Adipocyte (in vitro differentiated cells): Measurements from ENCODE around the gene KIAA1671.
"Not testable (repeated sequence)": the region's sequence is repeated elsewhere in the genome, so short reads cannot be mapped to it uniquely, and the experiment has no call there.

Experiments used
- DNase-seq: peaks from one replicate; pipeline ENCODE4 v3.0.0-alpha.2; 2015; ENCODE audit warnings: low read depth
- H3K27me3 ChIP-seq: replicated peaks from 2 replicates; pipeline ENCODE4 v1.7.0; 2013; ENCODE audit warnings: mild to moderate bottlenecking, low read length, moderate library complexity; ENCODE audit not compliant: control insufficient read depth, insufficient read depth
- H3K36me3 ChIP-seq: 2 replicates; pipeline ENCODE4 v1.7.0; 2013; ENCODE audit warnings: low read length, mild to moderate bottlenecking, moderate library complexity; ENCODE audit not compliant: control insufficient read depth, insufficient read depth, severe bottlenecking
- H3K4me1 ChIP-seq: 2 replicates; pipeline ENCODE4 v1.7.0; 2013; ENCODE audit warnings: mild to moderate bottlenecking, low read length, moderate library complexity; ENCODE audit not compliant: control insufficient read depth, insufficient read depth
- H3K4me3 ChIP-seq: 2 replicates; pipeline ENCODE4 v1.7.0; 2013; ENCODE audit warnings: mild to moderate bottlenecking, low read length, moderate library complexity
- H3K9ac ChIP-seq: 2 replicates; pipeline ENCODE4 v1.7.0; 2013; ENCODE audit warnings: mild to moderate bottlenecking, low read length, moderate library complexity
- H3K9me3 ChIP-seq: 2 replicates; pipeline ENCODE4 v1.7.0; 2013; ENCODE audit warnings: mild to moderate bottlenecking, low read length, moderate library complexity; ENCODE audit not compliant: control insufficient read depth

Gene KIAA1671

GRCh38 chr22:25174888-25175411 lies 222.4 kb downstream of the KIAA1671 start:
- no peaks in the 10 kb centered on the region for H3K4me1 ChIP-seq
- no peak for DNase-seq
- H3K27me3 ChIP-seq, result no peaks in the 10 kb centered on the region
- no peak overlapping the region for H3K4me3 ChIP-seq
- H3K36me3 ChIP-seq, result peaks cover 8% of the 10 kb centered on the region
- peaks cover 9% of the 10 kb centered on the region for H3K9me3 ChIP-seq
- no peak overlapping the region for H3K9ac ChIP-seq

GRCh38 chr22:25176175-25176574 lies 223.7 kb downstream of the KIAA1671 start:
- Histone ChIP-seq H3K9me3 (peaks cover 16% of the 10 kb centered on the region), H3K9ac (no peak overlapping the region), H3K4me3 (no peak overlapping the region), H3K4me1 (no peaks in the 10 kb centered on the region), H3K27me3 (no peaks in the 10 kb centered on the region), H3K36me3 (peaks cover 8% of the 10 kb centered on the region)
- DNase-seq, result no peak

GRCh38 chr22:25176799-25177198 lies 224.3 kb downstream of the KIAA1671 start:
- H3K9ac ChIP-seq, result no peak overlapping the region
- H3K4me1 ChIP-seq, result no peaks in the 10 kb centered on the region
- H3K27me3 ChIP-seq, result no peaks in the 10 kb centered on the region
- H3K9me3 ChIP-seq, result peaks cover 16% of the 10 kb centered on the region
- peaks cover 8% of the 10 kb centered on the region for H3K36me3 ChIP-seq
- H3K4me3 ChIP-seq, result no peak overlapping the region
- DNase-seq, result no peak

GRCh38 chr22:25177226-25177625 lies 224.7 kb downstream of the KIAA1671 start:
- H3K4me1 ChIP-seq, result no peaks in the 10 kb centered on the region
- DNase-seq, result no peak
- H3K9me3 ChIP-seq, result peaks cover 16% of the 10 kb centered on the region
- H3K27me3 ChIP-seq, result no peaks in the 10 kb centered on the region
- peaks cover 8% of the 10 kb centered on the region for H3K36me3 ChIP-seq
- H3K9ac ChIP-seq, result no peak overlapping the region
- H3K4me3 ChIP-seq, result no peak overlapping the region

GRCh38 chr22:25177895-25178294 lies 225.4 kb downstream of the KIAA1671 start:
- no peak overlapping the region for H3K4me3 ChIP-seq
- no peak for DNase-seq
- peaks cover 5% of the 10 kb centered on the region for H3K4me1 ChIP-seq
- H3K36me3 ChIP-seq, result peaks cover 8% of the 10 kb centered on the region
- no peaks in the 10 kb centered on the region for H3K27me3 ChIP-seq
- H3K9me3 ChIP-seq, result peaks cover 16% of the 10 kb centered on the region
- no peak overlapping the region for H3K9ac ChIP-seq

- H3K9me3 ChIP-seq, result peaks cover 16% of the 10 kb centered on the region
- not testable (repeated sequence) for DNase-seq, H3K9ac ChIP-seq, H3K4me3 ChIP-seq, H3K4me1 ChIP-seq, H3K36me3 ChIP-seq, H3K27me3 ChIP-seq
Measured at GRCh38 chr22:25178348-25178747, 225.8 kb downstream of the KIAA1671 start.

- not testable (repeated sequence) for H3K36me3 ChIP-seq, H3K27me3 ChIP-seq, H3K4me3 ChIP-seq, H3K9ac ChIP-seq, H3K4me1 ChIP-seq, DNase-seq
- peaks cover 16% of the 10 kb centered on the region for H3K9me3 ChIP-seq
Measured at GRCh38 chr22:25178869-25179631, 226.5 kb downstream of the KIAA1671 start.

GRCh38 chr22:25182131-25183110 lies 229.9 kb downstream of the KIAA1671 start:
- Histone ChIP-seq H3K27me3 (no peaks in the 10 kb centered on the region), H3K4me1 (peaks cover 8% of the 10 kb centered on the region), H3K9ac (peak overlapping the region; percentile 30), H3K4me3 (no peak overlapping the region), H3K36me3 (no peaks in the 10 kb centered on the region), H3K9me3 (peaks cover 16% of the 10 kb centered on the region)
- DNase-seq, result no peak

- Histone ChIP-seq H3K36me3 (no peaks in the 10 kb centered on the region), H3K4me1 (peaks cover 8% of the 10 kb centered on the region), H3K27me3 (no peaks in the 10 kb centered on the region), H3K4me3 (no peak overlapping the region), H3K9me3 (peaks cover 16% of the 10 kb centered on the region), H3K9ac (no peak overlapping the region)
- no peak for DNase-seq
Measured at GRCh38 chr22:25183949-25184619, 231.6 kb downstream of the KIAA1671 start.

GRCh38 chr22:25186140-25186539 lies 233.6 kb downstream of the KIAA1671 start:
- no peak for DNase-seq
- Histone ChIP-seq H3K36me3 (no peaks in the 10 kb centered on the region), H3K4me3 (no peak overlapping the region), H3K4me1 (peaks cover 8% of the 10 kb centered on the region), H3K27me3 (no peaks in the 10 kb centered on the region), H3K9me3 (no peaks in the 10 kb centered on the region), H3K9ac (no peak overlapping the region)

GRCh38 chr22:25187469-25187868 lies 235.0 kb downstream of the KIAA1671 start:
- Histone ChIP-seq H3K36me3 (peaks cover 3% of the 10 kb centered on the region), H3K4me1 (peaks cover 7% of the 10 kb centered on the region), H3K9me3 (no peaks in the 10 kb centered on the region), H3K27me3 (no peaks in the 10 kb centered on the region), H3K9ac (no peak overlapping the region), H3K4me3 (no peak overlapping the region)
- no peak for DNase-seq
